HG03103 (cell line): ENCODE data around the gene PKNOX2.

Experiments
- ATAC-seq: cut with Tn5 transposase; IDR thresholded peaks from one replicate; pipeline ENCODE4 v1.9.1; 2021; ENCODE audit warnings: low read depth; ENCODE audit not compliant: unreplicated experiment

Gene PKNOX2

DNA sequence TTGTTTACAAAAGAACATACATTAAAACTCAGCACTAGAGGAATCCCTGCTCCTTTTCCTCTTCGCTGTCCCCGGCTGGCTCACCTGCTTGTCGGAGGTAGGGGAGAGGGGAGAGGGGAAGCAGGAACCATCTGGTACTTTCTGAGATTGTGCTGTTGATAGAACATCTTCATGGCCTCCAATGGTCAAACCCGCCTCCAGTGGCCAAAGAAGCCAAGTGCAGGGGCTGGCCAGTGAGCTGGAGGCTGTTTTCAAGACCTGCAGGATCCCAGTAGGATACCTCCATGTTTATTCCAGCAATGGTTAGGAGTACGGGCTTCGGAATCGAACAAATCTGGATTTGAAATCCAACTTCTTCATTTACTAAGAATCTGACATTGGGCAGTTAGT lies 92.6 kb downstream of the PKNOX2 start:
- no peak for ATAC-seq

DNA sequence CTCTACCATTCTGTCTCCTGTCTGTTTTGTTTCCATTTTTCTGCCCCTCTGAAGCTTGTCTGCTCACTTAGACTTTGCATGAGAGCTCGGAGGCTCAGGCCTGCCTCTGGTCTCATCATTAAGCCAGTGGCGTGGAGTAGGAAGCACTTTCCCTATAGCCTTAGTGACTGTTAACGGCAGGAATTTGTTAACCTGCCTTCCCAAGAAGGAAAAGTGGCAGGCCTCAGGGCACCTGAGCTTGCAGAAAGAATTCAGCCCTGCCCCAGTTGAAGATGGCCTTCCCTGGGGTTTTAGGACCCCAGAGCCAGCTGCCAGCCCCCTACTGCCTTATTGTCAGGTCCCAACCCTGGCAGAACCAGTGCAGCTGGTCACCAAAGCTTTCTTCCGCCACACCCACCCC lies 93.2 kb downstream of the PKNOX2 start:
- no peak for ATAC-seq

DNA sequence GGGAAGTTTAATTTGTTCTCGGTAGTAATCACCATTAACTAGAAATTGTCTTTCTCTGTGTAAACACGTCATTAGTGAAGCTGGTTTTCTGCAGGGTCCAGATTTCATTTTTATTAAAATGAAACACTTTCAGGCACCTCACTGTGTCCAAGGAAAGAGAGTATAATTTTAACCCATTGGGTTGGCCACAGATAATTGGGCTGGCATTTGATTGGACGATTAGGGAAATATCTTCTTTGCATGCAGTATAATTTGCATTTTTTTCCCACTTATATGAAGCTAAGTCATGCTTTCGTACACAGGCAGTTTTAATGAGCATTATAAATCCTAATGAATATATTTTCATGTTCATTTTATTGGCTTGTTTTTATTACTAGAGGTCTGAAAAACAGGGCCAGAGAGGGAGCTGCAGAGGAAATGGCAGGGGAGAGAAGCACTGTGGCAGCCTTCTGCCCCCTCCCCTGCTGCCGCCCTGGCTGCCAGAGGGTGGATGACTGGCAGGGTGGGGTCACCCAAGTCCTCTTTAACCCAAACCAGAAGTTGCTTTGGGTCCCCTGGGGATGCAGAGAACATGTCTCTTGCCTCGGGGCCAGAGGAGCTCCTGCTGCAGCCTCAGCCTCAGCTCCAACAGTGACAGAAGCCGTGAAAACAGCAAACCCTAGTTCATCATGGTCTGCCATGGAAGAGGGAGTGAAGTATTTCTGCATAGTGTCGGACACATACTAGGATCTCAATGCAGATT lies 93.9 kb downstream of the PKNOX2 start:
- no peak for ATAC-seq

DNA sequence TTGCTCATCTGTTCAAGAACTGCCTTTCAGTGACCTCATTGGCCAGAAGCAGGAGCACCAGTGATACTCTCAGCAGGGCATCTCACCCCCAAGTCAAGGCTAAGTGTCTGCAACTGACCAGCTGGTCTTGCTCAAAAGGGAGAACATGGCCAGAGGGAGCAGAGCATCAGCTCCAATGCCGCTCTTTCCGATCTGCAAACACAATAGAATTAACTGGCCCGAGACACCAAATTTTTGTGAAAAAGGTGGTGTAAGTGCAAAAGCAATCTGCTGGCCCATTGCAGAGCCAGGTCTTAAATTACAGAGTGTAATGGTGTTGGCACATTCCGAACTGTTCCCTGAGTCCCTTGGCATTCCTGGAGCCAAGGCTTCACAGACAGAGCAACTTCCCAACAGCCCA lies 97.0 kb downstream of the PKNOX2 start:
- no peak for ATAC-seq

DNA sequence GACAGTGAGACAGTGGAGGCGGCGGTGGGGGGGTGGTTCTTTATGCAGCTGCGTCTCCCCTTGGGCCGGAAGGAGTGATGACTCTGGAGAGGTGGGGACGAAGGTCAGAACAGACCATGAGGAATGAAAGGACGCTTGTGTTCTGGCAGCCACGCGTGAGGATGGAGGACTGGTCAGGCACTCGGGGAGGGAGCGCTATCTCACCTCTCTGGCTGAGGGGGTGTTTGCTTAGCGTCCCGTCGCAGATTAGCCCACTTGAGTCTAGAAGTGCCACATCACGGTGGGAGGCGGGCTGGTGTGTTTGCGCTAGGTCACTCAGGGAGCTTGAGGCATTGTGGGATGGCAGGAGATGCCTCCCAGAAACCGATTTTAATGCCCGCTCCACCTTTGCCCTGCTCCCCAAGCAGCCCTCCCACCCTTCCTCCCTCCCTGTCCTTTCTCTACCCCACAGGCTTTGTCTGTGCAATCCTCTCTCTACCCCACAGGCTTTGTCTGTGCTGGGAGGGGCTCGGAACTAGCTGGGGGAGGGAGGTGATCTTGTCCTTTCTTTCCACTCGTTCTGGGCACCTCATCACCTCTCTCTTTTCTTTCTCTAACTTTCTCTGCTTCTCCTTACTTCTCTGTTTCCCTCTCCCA lies 97.8 kb downstream of the PKNOX2 start:
- no peak for ATAC-seq

DNA sequence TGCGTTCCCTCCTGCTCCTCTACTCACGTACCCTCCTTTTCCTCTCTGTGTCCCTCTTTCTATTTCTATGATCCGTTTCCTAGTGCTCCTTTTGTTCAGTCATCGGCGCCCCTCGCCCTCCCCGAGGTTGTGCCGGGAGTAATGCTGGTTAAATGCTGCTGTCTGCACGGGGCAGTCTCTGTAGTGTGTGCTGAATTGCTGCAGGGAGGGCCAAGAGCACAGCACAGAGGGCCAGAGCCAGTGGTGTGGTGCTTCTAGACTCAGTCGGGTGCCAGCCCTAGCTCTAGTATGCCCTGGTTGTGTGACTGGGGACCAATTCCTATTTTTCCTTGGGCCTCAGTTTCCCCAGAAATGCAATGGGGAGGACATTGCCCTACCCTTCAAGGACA lies 98.3 kb downstream of the PKNOX2 start:
- no peak for ATAC-seq

DNA sequence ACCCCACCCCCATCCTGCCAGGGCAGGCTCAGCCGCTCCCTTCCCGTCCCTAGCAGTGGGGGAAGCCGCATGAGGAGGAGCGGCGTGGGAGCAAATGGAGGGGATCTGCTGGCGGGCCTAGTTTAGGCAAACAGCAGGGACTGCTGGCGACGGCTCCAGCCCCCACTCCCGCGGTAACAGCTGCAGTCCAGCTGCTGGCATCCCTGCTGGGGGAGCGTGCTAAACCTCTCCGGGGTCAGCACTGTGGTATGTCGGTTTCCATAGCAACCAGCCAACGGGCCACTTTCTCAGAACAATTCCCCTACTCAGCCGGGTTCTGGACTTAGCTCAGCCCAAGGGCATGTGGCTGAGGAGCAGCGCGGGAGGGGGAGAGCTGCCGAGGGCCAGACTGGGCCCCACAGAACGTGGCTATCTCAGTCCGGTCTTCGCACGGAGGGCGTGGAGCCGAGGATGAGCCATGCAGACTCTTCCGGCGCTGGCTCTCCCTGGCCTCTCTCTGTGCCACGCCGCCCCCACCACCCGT lies 98.8 kb downstream of the PKNOX2 start:
- ATAC-seq, result no peak

DNA sequence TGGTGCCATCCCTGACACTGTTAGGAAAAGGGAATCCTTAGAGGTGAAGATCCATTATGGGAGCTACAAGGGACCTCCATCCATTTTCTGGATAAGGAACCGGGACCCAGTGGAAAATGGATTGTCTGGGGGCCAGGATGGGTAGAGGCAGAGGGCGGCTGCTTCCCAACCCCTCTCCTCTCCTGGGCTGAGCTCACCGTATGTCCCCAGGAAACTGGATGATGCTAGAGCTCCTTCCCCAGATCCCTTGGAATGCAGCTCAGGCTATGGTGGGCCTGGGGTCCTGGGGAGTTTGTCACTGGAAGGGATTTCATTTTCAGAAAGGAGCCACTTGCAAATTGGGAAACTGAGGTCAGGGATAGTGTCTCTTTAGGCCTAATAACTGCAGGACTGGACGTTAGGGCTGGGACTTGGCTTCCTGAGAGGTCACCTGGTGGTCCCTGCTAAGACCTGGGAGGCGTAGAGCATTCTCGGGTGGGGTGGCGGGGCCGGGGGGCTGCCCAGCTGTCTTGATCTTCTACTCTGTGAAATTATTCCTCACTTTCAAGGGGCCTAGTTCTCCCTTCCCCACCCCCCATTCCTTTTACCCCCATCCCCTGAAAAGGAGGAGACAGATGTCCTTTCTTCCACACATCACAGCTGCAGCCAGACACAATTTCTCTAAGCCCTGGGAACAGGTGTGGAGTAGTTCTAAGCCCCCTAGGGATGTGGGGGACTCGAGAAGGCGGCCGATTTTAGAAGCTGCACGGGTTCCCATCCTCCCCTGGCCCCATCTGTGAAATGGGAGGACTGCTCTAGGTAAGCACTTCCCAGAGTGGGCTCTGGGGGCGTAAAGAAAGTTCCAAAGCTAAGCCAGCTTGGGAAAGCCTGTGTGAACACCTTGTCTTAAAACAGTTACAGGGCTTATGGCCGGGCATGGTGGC lies 99.8 kb downstream of the PKNOX2 start:
- ATAC-seq, result no peak

DNA sequence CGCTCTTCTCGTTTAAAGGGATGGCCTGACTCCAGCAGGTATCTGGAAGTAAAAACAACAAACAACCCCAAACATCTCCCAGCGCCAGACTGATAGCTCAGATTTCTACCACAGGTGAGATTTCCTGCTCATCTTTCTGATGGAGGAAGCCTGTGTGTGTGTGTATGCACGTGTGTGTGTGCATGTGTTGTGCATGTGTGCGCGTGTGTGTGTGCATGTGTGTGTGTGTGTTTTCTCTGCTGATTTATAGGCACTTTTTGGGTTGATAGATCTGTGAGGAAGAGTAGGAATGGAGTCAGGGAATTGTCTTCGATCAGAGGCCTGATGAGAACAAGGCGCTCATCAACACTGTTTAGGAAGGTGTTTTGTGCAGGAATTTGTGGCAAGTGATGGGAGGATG lies 103.0 kb downstream of the PKNOX2 start:
- ATAC-seq, result no peak

DNA sequence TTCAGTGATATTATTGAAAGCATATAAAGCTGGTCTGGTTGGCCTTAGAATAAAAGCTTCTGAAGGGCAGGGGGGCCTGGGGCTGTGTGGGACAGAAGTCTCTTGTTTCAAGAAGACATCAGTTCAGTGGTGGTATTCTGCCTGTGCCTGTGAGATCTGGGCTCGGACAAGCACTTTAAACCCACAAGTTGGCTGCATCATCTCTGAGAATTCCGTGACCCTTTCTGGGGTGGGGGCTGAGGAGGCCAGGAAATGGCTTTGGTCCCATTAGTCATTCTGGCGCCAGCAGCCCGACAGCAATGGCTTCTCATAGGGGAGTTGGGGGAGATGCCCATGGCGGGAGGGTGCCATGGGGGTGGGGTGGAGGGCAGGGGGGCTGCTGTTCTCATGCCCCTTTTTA lies 104.1 kb downstream of the PKNOX2 start:
- no peak for ATAC-seq

DNA sequence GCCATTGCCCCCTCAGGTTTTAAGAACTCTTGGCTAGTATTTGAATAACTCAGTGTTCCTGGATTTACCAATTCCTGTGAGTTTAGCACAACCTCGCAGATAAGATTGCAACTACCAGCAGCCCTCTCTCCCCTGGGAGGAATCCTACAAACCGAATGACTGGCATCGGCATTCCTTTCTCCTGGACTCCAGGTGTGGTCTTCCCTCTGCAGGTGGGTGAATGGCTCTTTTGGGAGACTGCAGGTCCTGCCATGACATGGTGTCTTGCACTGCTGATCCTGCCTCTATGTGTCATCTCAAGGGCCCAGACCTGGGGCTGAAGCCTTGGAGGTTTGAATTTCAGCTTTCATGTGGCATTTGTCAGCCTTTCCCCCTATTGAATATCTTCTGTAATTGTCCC lies 105.6 kb downstream of the PKNOX2 start:
- no peak for ATAC-seq

DNA sequence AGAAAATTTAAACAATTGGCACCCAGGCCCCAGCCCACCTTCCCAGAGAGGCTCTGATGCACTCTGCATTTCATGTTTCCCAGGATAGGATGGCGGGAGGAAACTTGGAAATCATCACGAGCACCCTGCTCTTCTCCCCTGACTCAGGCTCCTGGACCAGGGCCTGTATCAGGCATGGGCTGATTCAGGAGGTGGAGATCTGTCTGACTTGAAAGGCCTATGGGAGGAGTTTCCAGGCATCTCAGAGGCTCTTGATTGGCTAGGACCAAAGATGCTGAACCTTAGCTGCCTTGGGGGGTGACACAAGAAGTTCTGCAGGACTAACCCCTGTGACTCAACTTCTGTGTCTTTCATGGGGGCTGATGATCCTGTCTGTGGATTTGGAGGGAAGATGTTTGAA lies 106.2 kb downstream of the PKNOX2 start:
- no peak for ATAC-seq

DNA sequence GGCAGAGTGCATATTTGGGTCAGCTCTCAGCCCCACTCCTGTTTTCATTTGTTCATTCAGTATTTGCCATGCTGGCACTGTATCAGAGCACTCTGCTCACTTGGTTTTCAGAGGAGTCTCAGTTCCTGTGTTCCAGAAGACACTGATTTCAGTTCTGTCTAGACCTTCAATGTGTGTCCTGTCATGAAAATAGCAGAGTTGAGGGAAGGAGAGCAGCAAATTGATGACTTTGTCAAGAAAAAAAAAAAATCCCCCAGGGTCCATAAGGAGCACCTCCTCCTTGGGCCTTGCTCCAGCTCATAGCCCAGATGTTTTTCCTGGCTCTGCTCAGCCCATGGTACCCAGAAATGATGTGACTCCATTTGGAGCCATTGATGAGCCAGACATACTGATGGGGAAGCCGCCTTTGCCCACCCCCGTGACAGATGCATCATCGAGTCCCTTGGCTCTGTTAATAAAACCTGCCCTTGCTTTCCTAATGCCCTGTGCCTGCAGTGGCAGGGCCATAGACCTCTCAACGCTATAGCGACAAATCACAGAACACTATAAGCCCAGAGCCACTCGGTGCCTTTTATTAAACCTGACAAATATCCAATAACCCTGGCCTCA lies 107.0 kb downstream of the PKNOX2 start:
- no peak for ATAC-seq

DNA sequence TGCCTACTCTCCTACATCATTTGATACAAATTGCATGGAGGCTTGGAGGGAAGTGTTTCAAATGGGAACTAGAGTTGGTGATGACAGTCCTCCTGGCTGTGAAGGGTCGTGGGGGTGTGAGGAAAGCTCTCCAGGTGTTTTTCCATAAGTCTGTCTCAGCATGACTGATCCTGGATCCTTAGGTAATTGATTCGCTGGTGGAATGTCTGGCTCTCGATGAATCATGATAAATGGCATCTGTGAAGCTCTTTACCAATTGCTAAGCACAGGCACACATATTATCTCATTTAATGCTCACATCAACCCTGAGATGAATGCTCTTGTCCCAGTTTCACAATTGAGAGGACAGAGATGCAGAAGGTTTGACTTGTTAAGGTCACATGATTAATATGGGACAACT lies 107.5 kb downstream of the PKNOX2 start:
- no peak for ATAC-seq

DNA sequence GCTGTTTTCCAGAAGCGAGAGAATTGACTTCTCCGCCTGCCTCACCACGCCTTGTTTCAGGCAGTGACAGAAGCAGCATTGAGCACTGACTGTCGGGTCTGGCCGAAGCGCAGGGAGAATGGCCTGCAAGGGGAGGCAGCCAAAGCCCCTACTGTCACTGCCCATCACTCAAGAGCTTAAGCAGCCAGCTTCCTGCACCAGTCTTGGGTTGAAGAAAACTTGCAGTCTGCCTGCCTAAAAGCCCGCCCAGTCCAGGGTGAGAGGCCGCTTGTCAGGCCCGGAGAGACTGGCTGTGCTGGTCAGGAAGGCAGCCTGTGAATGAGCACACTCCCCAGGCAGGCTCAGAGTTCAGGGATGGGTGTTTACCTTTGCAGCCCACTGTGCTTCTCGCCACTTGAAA lies 108.3 kb downstream of the PKNOX2 start:
- ATAC-seq, result no peak

DNA sequence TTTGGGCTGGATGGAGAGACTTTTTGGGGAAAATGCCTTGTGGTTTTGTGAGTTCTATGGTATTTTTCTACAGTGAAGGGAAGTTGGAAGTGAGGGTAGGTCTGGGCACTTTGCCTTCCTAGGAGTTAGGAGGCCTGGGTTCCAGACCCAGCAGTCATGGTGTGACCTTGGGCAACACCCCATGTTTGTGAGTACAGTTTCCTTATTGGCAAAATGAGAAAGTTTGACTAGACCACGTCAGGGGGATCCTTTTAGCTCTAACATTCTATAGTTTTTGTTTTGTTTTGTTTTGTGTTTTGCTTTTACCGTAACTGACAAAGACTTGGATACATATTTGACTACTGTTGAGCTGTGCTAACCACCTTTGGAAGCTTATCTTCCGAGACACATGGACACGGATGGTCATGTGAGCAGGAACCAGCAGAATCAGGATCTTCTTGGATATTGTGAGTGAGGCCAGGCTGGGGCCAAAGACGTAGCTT lies 109.0 kb downstream of the PKNOX2 start:
- ATAC-seq, result no peak

DNA sequence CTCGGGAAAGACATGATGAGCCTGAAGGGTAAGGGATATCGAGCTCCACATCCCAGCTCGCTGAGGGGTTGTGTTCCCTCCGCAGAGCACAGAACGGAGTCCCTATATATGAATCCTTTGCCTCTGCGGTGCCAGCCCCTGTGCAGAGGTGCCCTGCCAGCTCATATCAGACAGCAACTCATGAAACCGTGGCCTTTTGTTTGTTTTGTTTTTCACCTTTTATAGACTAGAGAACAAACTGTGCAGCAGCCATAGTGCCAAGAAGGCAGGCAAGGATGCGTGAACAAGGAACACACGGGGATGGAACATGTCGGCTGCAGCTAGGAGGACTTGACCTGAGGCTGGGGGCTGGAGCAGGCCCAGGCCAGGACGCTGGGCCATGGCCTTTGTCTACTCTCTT lies 109.8 kb downstream of the PKNOX2 start:
- ATAC-seq, result no peak

DNA sequence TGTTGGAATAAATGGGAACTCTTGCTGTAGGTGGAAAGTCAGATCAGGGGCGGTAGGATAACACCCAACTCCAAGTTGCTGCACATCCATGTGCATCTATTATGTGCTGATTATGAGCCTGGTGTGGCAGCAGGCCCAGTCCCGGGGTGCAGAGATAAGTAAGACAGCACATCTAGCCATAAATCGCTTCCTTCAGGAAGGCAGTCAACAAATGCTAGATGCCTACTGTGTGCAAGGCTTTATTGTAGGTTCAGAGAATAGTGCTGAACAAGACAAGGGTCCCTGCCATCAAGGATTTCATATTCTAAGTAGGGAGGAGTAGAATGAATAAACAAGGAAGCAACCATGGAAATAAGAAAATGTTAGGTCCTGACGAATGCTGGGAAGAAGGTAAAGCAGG lies 110.2 kb downstream of the PKNOX2 start:
- no peak for ATAC-seq

DNA sequence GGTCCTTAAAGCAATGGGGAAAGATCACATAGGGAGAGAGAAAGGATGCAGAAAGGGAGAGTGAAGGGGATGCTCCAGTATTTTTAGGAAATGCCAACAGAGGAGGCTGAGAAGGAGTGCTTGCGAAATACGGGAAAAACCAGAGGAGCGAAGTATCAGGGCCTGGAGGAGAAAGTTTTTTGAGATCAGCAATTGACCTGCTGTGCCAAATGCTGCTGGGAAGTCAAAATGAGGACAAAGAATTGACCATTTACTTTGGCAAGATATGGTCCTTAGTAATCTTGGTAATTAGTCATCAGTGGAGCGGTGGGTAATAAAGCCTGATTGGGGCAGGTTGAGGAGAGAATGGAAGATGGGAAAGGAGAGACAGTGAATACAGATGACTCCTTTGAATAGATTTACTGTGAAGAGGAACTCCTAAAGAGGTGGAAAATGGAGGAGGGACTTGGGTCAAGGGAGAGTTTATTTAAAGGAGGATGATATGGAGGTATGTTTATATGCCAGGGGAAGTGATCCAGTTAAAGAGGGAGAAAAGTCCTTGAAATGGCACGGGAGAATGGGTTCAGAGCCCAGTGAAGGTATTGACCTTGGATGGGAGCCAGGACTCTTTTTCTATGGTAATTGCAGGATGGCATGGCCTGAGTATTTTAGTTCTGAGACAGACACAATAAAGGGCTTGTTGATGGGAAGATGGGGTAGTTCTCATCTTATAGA lies 111.5 kb downstream of the PKNOX2 start:
- ATAC-seq, result no peak

DNA sequence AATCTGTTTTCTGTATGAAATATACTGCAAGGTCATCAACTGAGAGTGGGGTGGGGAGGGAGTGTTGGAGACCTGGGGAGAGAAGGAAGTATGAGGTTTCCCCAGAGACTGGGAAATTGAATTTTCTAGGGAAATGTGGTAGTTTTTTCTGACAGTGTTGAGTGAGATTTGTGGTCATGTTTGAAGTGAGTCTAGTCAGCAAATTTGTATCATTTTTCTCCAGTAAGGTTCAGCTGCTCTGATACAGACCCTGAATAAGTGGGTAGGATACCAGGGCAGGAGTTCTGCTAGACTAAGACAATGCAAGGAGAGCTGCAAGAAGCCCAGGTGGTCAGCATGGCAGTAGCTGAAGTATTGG lies 112.0 kb downstream of the PKNOX2 start:
- no peak for ATAC-seq
